HG03064 (cell line): Measurements from ENCODE around the gene DSN1.
A peak's percentile ranks its signal among the peaks of the same experiment; 100 is the strongest.
"Not testable (repeated sequence)": the region's sequence is repeated elsewhere in the genome, so short reads cannot be mapped to it uniquely, and the experiment has no call there.

ENCODE experiments used
- ATAC-seq: cut with Tn5 transposase; IDR thresholded peaks from one replicate; pipeline ENCODE4 v1.9.1; 2021; ENCODE audit warnings: low read depth; ENCODE audit not compliant: unreplicated experiment

DSN1 gene

DNA sequence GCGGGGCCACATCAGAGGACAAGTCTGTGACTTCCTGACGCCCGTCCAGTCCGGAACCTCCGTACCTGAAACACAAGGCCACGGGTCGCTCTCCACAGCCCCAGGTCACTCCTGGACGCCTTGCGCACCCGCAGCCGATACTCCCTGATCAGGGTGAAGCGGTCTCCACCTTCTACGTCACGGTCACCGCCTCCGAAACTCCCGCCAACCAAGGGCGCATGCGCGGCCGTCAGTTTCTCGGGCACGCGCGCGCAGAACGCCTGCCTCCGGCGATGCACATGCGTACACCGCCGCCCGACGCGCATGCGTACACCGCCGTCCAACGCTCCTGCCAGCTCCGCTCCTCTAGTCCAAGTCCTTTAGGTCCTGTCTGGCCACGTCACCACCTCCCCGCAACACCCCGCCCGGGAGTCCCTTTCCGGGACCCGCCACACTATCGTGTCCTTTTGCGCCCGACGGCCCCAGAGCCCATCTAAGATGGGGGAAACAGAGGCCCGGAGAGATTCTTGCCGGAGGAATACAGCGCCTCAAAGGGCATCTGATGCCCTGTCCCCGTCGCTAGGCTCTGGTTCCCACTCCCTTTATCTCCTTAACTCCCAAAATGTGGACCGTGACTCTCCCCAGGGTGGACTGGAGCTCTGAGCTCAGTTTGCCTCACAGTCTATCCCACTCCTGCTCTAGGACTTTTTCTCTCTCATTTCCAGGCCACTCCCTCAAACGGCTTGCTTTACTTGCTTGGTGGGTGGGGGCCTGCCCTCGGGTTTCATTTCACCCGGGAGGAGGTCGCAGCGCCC lies at the start of gene DSN1:
Gene DSN1 (minus strand): TSS at position 167 of the 794 bp plus-strand sequence. CDS start 2,305 bp downstream, outside the sequence.
- ATAC-seq: peak; percentile 66

DNA sequence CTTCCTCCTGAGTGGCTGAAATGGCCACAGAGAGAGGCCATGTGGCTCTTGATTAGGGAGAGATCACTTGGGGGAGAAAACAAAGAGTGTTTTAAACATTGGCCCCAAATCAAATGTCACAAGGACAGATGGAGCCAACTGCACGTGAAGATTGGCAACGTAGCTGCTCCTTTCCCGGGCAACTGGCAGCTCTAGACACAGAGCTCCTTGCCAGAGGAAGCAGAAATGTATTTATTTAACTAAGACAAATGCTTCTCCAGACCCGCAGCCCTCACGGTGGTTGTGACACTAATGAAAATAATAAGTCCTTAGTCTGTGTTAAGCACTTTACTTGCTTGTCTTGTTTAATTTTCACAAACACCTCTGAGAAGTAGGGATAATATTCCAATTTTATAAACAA lies 49.6 kb upstream of the DSN1 start:
- no peak for ATAC-seq

DNA sequence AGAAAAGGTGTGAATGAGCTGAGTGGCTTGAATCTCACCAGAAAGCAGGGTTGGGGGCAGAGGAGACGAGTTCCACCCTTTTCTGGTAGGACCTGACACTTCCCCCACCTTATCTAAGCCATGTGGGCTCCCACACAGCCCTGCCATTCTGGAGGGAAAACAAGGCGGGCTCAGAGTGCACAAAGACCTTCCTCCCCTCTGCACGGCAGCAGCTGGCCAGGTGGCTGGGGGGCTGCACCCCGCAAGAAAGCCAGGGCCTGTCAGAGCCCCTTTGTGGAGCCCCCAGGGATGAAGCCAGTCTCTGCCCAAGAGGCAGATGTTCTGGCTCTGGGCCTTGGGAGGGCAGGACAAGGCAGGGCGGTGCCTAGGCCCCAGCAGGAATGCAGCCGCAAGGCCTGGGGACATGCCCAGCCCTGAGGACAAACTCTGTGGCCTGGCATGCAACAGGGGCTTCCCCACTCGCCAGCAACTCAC lies 48.4 kb upstream of the DSN1 start:
- ATAC-seq: no peak

DNA sequence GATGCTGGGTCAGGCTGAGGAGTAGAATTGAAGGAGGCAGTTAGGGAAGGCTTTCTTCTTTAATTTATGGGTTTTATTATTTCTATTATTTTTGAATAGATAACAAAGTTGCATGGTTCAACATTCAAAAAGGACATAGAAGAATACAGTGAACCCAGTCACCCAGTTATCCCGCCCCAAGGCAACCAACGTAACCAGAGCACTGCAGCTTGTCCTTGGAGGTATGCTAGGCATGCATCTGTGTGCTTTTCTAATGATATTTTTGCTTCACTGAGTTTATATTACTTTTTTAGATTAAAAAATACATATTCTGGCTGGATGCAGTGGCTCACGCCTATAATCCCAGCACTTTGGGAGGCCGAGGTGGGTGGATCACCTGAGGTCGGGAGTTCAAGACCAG lies 47.4 kb upstream of the DSN1 start:
- ATAC-seq: no peak

DNA sequence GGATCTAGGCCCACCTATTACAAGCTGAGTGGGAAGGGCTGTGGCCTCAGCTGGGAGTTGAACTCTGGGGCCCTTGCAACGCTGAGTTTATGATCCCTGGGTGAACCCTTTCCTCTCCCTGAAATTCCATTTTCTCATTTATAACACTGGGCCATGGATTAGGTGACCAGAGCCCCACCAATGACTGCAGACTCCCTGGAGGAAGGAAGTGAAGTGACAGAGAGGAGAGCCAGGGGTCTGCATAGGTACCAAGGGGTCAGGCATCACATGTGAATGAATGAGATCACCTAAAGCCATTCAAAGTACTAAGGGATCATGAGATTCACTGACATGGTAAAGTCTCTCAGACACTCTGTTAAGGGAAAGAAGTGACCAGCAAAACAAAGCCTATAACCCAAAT lies 46.5 kb upstream of the DSN1 start:
- no peak for ATAC-seq

DNA sequence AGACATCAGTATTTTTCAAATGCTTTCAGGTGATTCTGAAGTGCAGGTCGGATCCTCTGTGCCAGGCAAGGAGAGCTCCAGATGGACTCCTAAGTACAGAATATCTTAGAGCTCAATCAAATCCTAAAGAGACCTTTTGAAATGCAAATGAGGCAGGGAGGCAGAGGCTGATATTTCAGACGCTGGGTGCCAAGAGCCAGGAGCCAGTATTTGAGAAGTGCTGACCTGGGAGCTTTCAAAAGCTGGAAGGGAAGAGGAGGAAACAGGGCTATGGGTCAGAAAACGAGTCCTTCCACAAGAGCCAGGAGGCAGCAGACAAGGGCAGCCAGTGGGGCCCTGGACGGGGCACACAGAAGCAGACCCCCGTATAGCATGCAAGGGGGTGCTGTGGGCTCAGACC lies 46.1 kb upstream of the DSN1 start:
- no peak for ATAC-seq

- ATAC-seq: no peak
Measured at GRCh38 chr20:36818861-36819260, 45.3 kb upstream of the DSN1 start.

DNA sequence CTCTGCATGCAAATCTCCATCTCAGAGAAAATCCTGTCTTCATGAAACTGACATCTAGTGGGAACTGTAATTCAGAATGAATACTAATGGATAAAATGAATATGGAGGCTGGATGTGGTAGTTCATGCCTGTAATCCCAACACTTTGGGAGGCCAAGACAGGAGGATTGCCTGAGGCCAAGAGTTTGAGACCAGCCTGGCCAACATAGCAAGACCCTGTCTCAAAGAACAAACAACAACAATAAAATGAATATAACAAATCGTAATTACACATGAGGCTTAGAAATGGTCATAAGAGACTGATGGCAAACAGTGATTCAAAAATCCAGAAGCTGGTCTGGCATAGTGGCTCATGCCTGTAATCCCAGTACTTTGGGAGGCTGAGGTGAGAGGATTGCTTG lies 44.6 kb upstream of the DSN1 start:
- ATAC-seq: no peak

DNA sequence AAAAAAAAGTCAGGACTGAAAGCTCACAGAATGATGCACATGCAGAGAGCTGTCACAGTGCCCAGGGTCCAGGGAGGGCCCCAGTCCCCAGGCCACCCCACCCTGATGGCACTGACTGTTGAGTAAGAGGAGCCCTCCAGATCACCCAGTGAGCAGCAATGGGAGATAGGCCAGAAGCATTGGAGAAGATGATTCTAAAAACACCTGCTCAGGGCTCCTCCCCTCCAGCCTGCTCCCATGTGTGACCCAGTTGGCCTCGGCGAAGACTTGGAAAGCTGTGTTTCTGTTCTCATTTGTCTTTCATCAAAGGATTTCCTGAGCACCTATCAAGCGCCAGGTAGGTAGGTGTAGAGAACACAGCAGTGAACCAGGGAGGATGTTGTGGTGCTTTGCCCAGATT lies 43.9 kb upstream of the DSN1 start:
- ATAC-seq: no peak

- ATAC-seq: no peak
Measured at GRCh38 chr20:36815454-36816091, 42.0 kb upstream of the DSN1 start.

GRCh38 chr20:36812594-36813463 lies 39.3 kb upstream of the DSN1 start:
- no peak for ATAC-seq

- no peak for ATAC-seq
Measured at GRCh38 chr20:36808317-36809257, 35.0 kb upstream of the DSN1 start.

- ATAC-seq: no peak
Measured at GRCh38 chr20:36806049-36806448, 32.5 kb upstream of the DSN1 start.

GRCh38 chr20:36805396-36805795 lies 31.8 kb upstream of the DSN1 start:
- ATAC-seq: no peak

DNA sequence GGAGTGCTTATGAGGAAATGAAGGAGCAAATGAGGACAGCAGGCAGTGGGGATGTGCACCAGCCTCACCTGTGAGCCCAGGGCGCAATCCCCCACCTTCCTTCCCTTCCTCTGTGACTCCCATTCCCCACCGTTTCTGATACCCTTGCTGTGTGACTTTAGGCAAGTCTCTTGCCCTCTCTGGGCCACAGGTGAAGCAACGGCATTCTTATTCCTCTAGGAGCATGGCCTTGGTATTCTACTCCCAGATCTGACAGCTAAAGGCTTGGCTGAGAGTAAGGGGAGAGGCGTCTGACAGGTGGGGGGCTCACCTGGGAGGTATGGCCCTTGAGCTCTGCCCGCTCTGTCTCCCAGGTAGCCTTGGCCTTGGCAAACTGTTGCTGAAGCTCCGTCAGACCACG lies 30.9 kb upstream of the DSN1 start:
- no peak for ATAC-seq

- no peak for ATAC-seq
Measured at GRCh38 chr20:36802326-36803222, 29.0 kb upstream of the DSN1 start.

GRCh38 chr20:36800410-36800809 lies 26.8 kb upstream of the DSN1 start:
- no peak for ATAC-seq

DNA sequence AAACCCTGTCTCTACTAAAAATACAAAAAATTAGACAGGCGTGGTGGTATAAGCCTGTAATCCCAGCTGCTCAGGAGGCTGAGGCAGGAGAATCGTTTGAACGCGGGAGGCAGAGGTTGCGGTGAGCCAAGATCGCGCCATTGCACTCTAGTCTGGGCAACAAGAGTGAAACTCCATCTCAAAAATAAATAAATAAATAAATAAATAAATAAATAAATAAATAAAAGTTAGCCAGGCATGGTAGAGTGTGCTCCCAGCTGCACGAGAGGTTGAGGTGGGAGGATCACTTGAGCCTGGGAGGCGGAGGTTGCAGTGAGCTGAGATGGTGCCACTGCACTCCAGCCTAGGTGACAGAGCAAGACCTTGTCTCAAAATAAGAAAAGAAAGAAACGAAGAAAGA lies 25.8 kb upstream of the DSN1 start:
- not testable (repeated sequence) for ATAC-seq

- no peak for ATAC-seq
Measured at GRCh38 chr20:36796875-36797274, 23.3 kb upstream of the DSN1 start.
